ENCODE measurements around the gene MYL4.
"Not testable (repeated sequence)": the region's sequence is repeated elsewhere in the genome, so short reads cannot be mapped to it uniquely, and the experiment has no call there.

MYL4 gene

DNA sequence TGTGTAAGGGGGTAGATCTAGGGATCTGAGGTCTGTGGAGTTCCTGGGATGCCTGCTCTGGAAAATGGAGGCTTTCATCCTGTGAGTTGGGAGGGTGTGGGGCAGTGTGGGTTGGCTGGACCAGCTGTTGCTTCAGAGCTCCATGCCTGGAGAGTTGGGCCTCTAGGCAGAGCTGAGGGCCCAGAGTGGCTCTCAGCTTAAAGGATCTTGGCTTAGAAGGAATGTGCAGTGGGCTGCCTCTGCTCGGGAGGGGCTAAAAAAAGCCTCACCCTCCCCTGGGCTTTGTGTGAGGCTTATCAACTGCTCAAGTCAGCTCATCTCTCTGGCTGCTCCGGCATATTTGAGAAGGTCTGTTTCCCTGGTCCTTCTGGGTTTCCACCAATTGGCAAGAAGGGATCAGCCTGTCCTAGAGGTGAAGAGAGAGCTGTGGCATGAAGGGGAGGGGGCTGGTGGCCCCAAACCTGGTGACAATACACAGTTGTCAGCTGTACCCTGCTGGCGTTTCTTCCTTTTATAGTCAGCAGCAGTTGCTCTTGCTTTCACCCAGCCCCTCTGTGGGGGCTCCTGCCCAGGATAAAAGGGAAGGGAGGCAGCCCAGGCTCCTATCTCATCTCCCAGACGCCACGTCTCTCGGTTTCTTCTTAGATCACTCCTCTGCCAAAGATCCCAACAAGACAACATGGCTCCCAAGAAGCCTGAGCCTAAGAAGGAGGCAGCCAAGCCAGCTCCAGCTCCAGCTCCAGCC lies at the start of gene MYL4:
TSS of gene MYL4 (plus strand) at position 605 of the 745 bp plus-strand sequence. CDS start at position 680, 75 bp downstream.
- H3K27ac ChIP-seq: no peak within 1 kb of the TSS
- DNase-seq (ENCODE audit: low read depth, low spot score): no peak

DNA sequence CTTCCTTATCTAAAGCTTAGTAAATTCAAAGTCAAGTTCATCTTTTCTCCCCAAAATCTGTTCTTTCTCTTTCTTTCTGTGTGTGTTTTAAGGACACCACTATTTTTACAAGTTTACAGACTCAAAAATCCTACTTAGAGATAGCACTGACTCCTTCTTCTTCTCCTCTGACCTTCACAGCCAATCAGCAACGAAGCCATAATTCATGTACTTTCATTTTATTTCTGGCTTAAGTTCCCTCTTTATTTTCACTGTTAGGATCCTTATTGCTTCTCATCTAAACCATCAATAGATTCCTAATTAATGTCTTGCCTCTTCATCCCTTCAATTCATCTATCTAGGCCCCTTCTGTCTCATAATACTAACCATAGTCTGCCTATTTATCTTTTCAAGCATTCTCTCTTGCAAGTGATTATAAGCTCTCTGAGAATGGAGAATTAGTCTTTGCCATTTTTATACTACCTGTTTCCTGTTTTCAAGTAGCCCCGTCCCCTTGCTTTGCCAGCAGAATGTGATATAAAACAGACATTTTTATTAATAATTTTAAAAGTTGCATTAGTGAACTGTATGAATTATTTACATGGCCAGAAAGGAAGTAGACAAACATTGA lies 47.0 kb upstream of the MYL4 start:
- no peak overlapping the region for H3K27ac ChIP-seq
- DNase-seq (ENCODE audit: low read depth, low spot score): no peak

DNA sequence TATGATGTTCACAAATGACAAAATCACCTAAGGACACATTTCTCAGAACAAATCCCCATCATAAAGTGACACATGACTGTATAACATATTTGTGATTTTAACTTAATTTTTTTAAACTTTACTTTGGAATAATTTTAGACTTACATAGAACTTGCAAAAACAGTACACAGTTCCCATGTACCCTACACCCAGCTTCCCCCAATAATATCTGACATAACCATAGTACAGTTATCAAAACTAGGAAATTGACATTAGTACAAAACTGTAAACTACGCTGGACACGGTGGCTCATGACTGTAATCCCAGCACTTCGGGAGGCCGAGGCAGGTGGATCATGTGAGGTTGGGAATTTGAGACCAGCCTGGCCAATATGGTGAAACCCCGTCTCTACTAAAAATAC lies 44.9 kb upstream of the MYL4 start:
- no peak overlapping the region for H3K27ac ChIP-seq
- no peak for DNase-seq (ENCODE audit: low read depth, low spot score)

DNA sequence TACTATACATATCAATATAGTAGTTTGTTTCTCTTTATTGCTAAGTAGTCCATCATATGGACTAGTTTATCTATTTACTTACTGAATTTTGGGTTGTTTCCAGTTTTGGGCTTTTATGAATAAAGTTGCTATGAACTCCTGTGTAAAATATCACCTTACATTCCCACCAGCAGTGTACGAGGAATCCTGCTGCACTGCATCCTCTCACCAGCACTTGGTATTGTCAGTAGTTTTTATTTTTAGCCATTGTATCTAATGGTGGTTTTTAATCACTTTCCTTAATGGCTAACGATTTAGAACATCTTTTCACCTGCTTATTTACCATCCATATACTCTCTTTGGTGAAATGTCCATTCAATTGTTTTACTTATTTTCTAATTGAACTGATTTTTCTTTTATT lies 44.0 kb upstream of the MYL4 start:
- DNase-seq (ENCODE audit: low read depth, low spot score): no peak
- H3K27ac ChIP-seq: no peak overlapping the region

DNA sequence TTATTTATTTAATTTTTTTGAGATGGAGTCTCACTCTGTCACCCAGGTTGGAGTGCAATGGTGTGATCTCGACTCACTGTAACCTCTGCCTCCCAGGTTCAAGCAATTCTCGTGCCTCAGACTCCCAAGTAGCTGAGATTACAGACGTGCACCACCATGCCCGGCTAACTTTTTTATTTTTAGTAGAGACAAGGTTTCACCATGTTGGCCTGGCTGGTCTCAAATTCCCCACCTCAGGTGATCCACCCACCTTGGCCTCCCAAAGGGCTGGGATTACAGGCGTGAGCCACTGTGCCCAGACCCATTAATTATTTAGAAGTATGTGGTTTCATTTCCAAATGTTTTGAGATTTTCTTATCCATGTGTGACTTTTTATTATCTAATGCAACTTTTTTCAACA lies 42.3 kb upstream of the MYL4 start:
- DNase-seq (ENCODE audit: low read depth, low spot score); H3K27ac ChIP-seq: not testable (repeated sequence)

DNA sequence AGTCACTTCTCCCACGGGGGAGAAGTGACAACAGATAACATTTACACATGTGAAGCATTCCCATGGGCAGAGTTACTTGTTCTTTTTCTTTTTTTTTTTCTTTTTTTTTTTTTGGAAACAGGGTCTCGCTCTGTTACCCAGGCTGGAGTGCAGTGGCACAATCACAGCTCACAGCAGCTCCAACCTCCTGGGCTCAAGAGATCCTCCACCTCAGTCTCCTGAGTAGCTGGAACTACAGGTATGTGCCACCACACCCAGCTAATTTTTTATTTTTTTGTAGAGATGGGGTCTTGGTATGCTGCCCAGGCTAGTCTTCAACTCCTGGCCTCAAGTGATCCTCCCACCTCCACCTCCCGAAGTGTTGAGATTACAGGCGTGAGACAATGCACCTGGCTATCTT lies 40.3 kb upstream of the MYL4 start:
- not testable (repeated sequence) for H3K27ac ChIP-seq; DNase-seq (ENCODE audit: low read depth, low spot score)

DNA sequence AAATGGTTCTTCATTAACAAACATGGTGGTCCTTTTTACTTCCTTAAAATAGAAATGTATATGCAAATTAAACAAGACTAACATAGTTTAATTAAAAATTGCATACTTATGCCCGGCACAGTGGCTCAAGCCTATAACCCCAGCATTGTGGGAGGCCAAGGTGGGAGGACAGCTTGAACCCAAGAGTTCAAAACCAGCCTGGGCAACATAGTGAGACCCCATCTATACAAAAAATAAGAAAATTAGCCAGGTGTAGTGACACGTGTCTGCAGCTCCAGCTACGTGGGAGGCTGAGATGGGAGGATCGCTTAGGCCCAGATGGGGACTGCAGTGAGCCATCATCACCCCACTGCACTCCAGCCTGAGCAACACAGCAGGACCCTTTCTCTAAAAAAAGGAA lies 38.4 kb upstream of the MYL4 start:
- no peak for DNase-seq (ENCODE audit: low read depth, low spot score)
- H3K27ac ChIP-seq: peak overlapping the region; percentile 70

DNA sequence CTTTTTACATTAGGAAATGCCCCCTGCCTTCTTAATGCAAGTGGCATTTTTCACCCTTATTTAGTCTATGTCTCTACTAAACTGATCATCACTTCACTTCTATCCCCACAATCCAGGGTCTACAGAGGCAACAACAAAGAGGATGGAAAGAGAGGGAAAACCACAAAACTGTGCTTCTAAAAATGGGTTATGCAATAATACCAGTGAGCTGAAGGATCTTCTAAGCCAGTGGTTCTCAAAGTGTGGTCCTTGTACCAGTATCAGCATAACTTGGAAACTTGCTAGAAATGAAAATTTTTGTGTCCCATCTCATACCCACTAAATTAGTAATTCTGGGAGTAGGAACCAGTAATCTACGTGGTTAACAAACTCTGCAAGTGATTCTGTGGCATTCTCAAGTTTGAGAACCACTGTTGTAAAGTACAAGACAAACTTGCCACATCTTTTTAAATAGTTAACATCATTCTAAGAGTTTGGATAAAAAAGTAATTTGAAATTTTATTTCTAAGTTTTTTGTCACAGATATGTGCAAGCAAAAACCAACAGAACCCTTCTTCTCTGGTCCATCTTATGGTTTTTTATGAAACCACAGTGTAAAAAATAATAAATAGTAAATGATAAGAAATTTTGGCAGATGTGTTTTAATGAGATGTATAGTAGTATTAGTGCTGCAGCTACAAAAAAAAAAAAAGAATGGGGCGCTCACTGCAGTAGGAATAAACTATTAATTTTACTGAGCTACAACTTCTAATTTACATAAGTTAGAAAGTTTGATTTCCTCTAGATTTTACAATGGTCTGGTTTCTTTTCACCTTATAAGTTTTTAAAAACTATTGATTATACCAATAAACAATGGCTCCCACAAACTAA lies 36.2 kb upstream of the MYL4 start:
- DNase-seq (ENCODE audit: low read depth, low spot score): no peak

DNA sequence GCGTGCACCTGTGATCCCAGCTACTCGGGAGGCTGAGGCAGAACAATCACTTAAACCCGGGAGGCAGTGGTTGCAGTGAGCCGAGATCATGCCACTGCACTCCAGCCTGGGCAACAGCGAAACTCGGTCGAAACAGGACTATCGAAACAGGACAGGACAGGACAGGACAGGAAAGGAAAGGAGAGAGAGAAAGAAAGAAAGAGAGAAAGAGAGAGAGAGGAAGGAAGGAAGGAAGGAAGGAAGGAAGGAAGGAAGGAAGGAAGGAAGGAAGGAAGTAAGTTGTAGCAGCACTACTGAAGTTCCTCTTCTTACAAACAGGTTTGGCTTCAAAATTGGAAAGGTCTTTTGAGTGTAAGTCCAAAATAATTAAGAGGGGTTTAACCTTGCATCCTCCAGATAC lies 34.3 kb upstream of the MYL4 start:
- DNase-seq (ENCODE audit: low read depth, low spot score); H3K27ac ChIP-seq: not testable (repeated sequence)

More for the DNA sequence above, 36.2 kb upstream of the MYL4 start:
- H3K27ac ChIP-seq: no peak overlapping the region

DNA sequence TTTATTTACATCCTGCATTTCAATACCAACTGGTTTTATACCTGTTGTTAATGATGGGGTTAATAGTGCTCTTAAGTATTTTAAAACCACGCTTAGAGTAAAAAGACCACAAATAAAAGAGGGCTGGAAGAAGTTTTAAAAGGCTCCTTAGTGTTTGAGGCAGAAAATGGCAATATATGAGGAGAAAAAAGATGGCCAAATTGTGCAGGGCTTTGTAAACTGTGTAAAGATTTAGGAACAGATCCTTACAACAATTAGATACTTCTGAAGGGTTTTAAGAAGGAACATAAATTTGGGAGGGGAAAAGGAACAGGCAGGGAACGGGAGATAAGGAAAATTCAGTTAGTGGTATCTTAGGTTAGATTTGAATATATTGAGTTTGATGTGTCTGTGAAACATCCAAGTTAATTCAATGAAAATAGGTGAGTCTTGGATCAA lies 32.7 kb upstream of the MYL4 start:
- no peak for DNase-seq (ENCODE audit: low read depth, low spot score)
- H3K27ac ChIP-seq: no peak overlapping the region

DNA sequence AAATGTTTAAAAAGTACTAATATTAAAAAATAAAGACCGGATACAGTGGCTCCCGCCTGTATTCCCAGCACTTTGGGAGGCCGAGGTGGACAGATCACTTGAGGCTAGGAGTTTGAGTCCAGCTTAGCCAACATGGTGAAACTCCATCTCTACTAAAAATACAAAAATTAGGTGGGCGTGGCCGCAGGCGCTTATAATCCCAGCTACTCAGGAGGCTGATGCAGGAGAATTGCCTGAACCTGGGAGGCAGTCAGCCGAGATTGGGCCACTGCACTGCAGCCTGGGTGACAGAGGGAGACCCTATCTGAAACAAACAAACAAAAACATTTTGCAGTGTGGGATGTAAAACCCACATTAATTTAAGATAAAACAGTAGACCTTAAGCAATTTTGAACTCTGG lies 31.9 kb upstream of the MYL4 start:
- DNase-seq (ENCODE audit: low read depth, low spot score): no peak
- no peak overlapping the region for H3K27ac ChIP-seq

DNA sequence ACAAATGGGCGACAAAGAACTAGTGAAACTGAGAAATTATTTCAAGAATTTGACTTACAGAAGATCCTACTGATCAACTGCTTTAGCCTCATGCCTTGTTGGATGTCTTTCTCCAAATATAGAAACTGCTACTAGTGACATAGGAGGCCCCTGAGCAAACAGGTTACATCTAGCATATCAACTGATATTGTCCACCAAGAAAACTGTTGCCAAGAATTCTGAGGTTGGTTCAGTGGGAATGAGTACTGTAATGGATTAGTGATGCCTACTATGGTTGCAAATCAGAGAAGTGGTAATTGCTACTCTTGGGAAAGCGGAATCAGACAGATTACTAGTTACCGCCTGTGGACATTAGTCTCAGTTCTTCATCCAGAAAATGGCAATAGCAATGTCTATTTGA lies 30.0 kb upstream of the MYL4 start:
- DNase-seq (ENCODE audit: low read depth, low spot score): no peak
- no peak overlapping the region for H3K27ac ChIP-seq

DNA sequence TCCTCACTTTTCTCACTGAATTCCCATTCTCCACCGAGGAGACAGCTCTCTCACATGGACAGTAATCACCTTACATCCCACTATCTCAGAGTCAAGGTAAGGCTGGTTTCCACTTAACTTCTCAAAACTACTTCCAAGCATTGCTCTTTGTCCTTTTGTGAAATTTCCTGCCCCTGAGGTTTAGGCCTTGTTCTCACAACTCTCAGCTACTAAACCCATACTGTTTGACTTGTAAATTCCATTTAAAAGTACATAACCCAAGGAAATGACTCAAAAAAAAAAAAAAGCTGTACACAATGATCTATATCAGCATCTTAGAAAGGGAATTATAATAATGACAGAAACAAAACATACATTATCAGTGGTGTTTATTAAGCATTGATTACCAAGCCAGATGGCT lies 28.8 kb upstream of the MYL4 start:
- H3K27ac ChIP-seq: no peak overlapping the region
- DNase-seq (ENCODE audit: low read depth, low spot score): no peak

DNA sequence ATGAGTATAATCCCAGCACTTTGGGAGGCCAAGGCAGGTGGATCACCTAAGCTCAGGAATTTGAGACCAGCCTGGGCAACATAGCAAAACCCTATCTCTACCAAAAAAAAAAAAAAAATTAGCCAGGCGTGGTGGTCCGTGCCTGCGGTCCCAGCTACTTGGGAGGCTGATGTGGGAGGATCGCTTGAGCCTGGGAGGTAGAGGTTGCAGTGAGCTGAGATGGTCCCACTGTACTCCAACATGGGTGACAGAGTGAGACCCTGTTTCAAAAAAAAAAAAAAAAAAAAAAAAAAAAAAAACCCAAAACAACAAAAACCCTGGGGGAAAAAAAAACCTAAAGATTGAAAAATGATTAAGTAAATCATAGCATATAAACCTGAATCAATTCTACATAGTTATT lies 28.2 kb upstream of the MYL4 start:
- DNase-seq (ENCODE audit: low read depth, low spot score): not testable (repeated sequence)

DNA sequence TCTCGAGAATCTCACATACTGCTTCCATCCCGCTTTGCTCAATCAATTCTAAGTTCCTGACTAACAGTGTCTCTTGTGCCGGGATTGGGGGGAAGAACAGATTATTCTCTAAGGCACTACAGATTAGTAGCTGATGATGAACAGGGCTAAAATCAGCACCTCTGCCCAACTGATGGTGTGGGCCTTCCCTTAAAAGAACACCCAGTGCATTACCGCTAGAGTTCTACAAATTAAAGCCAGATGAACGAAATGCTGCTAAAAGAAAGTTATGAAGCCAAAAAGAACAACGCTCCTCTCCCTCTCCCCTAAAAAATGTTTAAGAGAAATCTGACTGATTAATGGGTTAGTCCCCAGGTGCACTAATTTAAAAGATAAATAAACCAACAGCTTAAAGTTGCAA lies 24.5 kb upstream of the MYL4 start:
- H3K27ac ChIP-seq: no peak overlapping the region
- DNase-seq (ENCODE audit: low read depth, low spot score): no peak

More for the DNA sequence above, 28.2 kb upstream of the MYL4 start:
- H3K27ac ChIP-seq: not testable (repeated sequence)

DNA sequence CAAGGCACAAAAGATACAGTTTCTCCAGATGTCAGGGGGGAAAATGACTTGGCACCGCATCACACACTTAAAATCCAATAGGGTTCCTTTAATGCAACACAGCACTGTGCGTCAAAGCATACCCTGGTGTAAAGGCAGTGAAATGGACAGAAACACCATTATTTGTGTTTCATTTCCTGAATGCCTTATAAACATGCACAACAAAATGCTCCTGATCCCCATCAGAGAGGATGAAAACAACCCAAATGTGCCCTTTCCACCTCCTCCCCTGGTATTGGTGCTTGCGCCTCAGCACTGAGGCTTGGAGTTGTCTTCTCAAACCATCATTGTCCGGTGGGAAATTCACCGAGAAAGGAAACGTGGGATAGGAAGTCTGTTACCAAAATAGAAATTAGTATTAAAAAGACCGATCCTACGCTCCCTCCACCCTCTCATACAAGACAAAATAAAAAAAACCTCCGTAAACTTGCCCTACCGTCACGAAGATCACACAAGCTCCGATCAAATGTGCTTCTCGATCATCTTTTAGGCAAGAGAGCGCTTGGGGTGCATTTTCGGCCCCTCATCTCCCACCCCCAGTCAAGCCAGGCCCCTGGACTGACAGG lies 20.8 kb upstream of the MYL4 start:
- DNase-seq (ENCODE audit: low read depth, low spot score): no peak
- peak overlapping the region; percentile 89 for H3K27ac ChIP-seq

DNA sequence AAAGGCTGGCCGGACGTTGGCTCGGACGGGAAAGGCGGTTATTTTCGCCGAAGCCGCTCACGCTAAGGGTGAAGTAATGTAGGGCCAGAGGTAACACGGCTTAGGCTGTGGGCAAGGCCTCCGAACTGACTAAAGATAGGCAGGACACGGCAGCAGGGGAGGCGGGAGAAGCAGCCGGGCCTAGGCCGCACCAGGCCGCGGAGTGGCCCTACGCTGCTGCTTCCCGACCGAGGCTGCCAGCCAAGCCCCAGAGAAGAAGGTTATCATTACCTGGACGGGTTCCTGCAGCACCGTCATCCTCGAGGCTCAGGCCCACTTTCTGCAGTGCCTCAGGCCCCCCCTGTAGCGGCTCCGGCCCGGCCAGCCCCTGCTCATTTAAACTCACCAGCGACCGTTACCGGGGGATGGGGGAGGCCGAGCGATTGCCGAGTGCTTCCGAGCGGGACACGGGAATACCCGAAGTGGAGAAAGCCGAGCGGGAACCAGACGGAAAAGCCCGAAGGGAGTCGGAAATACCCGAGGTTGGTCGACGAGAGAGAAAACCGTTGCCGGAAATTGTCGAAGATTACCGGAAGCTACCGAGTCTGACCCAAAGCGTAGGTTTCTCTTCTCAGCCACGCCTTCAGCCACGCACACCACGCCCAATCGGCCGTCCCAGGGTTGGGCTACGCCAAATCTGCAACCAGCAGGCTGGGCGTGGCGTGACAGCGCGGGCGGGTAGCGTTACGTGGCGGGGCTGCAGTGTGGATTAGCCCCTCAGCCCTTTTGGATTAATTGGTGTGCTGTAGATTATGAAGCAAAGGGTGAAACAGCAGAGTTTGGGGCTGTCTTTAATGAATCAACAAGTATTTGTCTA lies 20.0 kb upstream of the MYL4 start, which contains the start of gene CDC27:
TSS of gene CDC27 (minus strand) at position 420 of the 856 bp plus-strand sequence. CDS start at position 297, 123 bp downstream.
- peak within 1 kb of the TSS; percentile 89 for H3K27ac ChIP-seq
- DNase-seq (ENCODE audit: low read depth, low spot score): peak; percentile 72

DNA sequence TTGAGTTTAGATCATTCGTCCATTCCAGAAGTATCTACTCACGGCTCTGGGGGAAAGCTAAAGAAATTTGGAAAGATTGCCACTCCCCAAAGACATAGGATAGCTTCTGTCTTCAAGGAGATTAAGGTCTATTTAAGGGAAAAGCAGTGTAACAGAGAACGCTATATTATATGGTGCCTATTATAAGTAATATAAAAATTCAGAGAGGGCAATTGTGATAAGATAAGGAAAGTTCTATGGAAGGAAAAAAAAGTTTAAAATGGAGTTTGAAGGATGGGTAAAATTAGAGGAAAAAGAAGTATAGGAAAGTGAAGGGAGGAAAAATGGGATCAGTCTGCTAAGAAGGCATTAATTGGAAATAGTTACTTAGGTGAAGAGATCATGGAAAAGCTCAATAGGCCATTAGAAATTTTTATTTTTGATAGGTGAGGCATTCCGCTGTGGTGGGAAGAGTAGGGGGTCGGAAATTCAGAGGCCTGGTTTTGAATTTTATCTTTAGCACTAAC lies 19.4 kb upstream of the MYL4 start:
- DNase-seq (ENCODE audit: low read depth, low spot score): no peak
- H3K27ac ChIP-seq: peak overlapping the region; percentile 89

DNA sequence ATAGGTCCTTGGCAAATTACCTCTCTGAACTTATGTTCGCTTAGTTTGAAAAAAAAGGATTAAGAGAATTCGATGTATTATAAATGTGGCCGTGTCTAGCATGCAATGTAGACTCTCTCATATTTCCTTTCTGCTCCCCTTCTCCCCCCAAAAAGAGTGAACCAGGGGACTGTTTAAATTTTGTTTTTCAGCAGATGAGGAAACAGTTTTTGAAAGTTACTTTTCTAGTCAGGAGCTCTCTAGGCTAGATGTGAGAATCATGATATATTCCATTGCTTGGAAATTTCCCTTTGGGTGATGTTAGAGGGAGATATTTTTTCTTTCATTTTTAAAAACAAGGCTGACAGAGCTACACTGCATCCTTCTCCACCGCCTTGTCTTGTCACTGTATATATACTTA lies 18.9 kb upstream of the MYL4 start:
- H3K27ac ChIP-seq: no peak overlapping the region
- no peak for DNase-seq (ENCODE audit: low read depth, low spot score)
